Keratinocyte (primary cell): ENCODE measurements around the gene PARP9. TPM values are rescaled to one million over a fixed set of nuclear protein-coding genes. Genes with fewer than 3 reads are reported as not detected.

Experiments used
- DNase-seq: peaks from one replicate; pipeline ENCODE4 v3.0.0-alpha.2; 2011; ENCODE audit warnings: low read depth, missing footprints, low spot score
- FAIRE-seq: peaks from 2 replicates; lab custom pipeline; 2011; peaks lifted over from hg19 to GRCh38; lab: Jason Lieb, UNC
- H2AFZ ChIP-seq: 2 replicates; pipeline ENCODE4 v1.6.0; 2012; ENCODE audit warnings: low read length, control low read depth, inconsistent platforms; ENCODE audit not compliant: control insufficient read depth
- H3K27ac ChIP-seq: 2 replicates; pipeline ENCODE4 v1.5.1; 2011; ENCODE audit warnings: low read length; ENCODE audit not compliant: control insufficient read depth, insufficient read depth
- H3K27me3 ChIP-seq: 3 replicates; pipeline ENCODE4 v1.6.0; 2011; ENCODE audit warnings: low read length; ENCODE audit not compliant: control insufficient read depth, insufficient read depth; ENCODE audit errors: extremely low read depth
- H3K36me3 ChIP-seq, 2 experiments: 2 replicates in 1 of 2; 3 replicates in 1 of 2; pipeline ENCODE4 v1.5.1; 2011; ENCODE audit warnings: low read length in 2 of 2, mild to moderate bottlenecking in 1 of 2; ENCODE audit not compliant: control insufficient read depth in 2 of 2, insufficient read depth in 2 of 2; ENCODE audit errors: extremely low read depth in 1 of 2
- H3K4me1 ChIP-seq: 3 replicates; pipeline ENCODE4 v1.5.1; 2011; ENCODE audit warnings: low read length; ENCODE audit not compliant: control insufficient read depth, insufficient read depth; ENCODE audit errors: extremely low read depth
- H3K4me2 ChIP-seq: 3 replicates; pipeline ENCODE4 v1.6.0; 2011; ENCODE audit warnings: low read depth, low read length; ENCODE audit not compliant: control insufficient read depth, insufficient read depth; ENCODE audit errors: extremely low read depth
- H3K4me3 ChIP-seq, 3 experiments: fragments of 200-600 bp in 1 of 3; sonication (generic) in 1 of 3; 2 replicates in 2 of 3; 3 replicates in 1 of 3; pipeline ENCODE4 v1.5.1; 2011 to 2016; ENCODE audit warnings: low read length in 3 of 3, mild to moderate bottlenecking in 3 of 3, control low read depth in 2 of 3, inconsistent platforms in 1 of 3, low read depth in 1 of 3, mixed read lengths in 1 of 3, mixed run types in 1 of 3, moderate library complexity in 1 of 3; ENCODE audit not compliant: control insufficient read depth in 2 of 3, insufficient read depth in 2 of 3; ENCODE audit errors: extremely low read depth in 1 of 3
- H3K79me2 ChIP-seq: 2 replicates; pipeline ENCODE4 v1.6.0; 2012; ENCODE audit warnings: low read length; ENCODE audit not compliant: control insufficient read depth, insufficient read depth
- H3K9ac ChIP-seq: 3 replicates; pipeline ENCODE4 v1.6.0; 2011; ENCODE audit warnings: low read length; ENCODE audit not compliant: control insufficient read depth, insufficient read depth; ENCODE audit errors: extremely low read depth
- H3K9me1 ChIP-seq: 3 replicates; pipeline ENCODE4 v1.6.0; 2011; ENCODE audit warnings: low read length; ENCODE audit not compliant: control insufficient read depth, insufficient read depth; ENCODE audit errors: extremely low read depth
- H3K9me3 ChIP-seq: 2 replicates; pipeline ENCODE4 v1.5.1; 2012; ENCODE audit warnings: low read depth, low read length; ENCODE audit not compliant: control insufficient read depth
- H4K20me1 ChIP-seq: 3 replicates; pipeline ENCODE4 v1.6.0; 2011; ENCODE audit warnings: low read length; ENCODE audit not compliant: control insufficient read depth, insufficient read depth; ENCODE audit errors: extremely low read depth
- EZH2 ChIP-seq: IDR thresholded peaks from one replicate; pipeline ENCODE4 v1.6.1; 2012; ENCODE audit warnings: inconsistent platforms, mild to moderate bottlenecking, low read length, moderate library complexity
- dilution Hi-C: fragments of 300-500 bp; cut with MboI; formaldehyde crosslinking; loops from one replicate; pipeline ENCODE4 v1.7.0; 2020; ENCODE audit warnings: low sequenced_read_pairs; ENCODE audit not compliant: extremely low pct_ligation_motif_present
- polyA plus RNA-seq, 5 experiments: library from polyadenylated mRNA; depleted of rRNA in 3 of 5; stranded (reverse) in 3 of 5; stranded (forward) in 1 of 5; unstranded in 1 of 5; fragments of >200 nt; gene quantifications; 1 replicate in 1 of 5; 2 replicates in 3 of 5; 3 replicates in 1 of 5; pipeline versions ENCODE4 v1.2.1 to v1.2.3, GENCODE V29; 2011 to 2012; ENCODE audit warnings: missing spikeins in 2 of 5, low read depth in 1 of 5, low replicate concordance in 1 of 5
- TF ChIP-seq, protein P1 (sequence below), 3 experiments: IDR thresholded peaks in 1 of 3; conservative IDR thresholded peaks in 1 of 3; optimal IDR thresholded peaks in 1 of 3; 2 replicates in 2 of 3; 3 replicates in 1 of 3; pipeline versions ENCODE3 to v1.5.1; 2011; ENCODE audit warnings: low read length in 3 of 3, mild to moderate bottlenecking in 3 of 3, moderate library complexity in 2 of 3, control low read depth in 1 of 3, inconsistent platforms in 1 of 3; ENCODE audit not compliant: insufficient read depth in 2 of 3; ENCODE audit errors: extremely low read depth in 1 of 3

PARP9 gene
- polyA plus RNA-seq, 1 donor (not counting 4 experiments of a cell fraction or from before 2014, with no cell fraction given): 70.1 TPM

DNA sequence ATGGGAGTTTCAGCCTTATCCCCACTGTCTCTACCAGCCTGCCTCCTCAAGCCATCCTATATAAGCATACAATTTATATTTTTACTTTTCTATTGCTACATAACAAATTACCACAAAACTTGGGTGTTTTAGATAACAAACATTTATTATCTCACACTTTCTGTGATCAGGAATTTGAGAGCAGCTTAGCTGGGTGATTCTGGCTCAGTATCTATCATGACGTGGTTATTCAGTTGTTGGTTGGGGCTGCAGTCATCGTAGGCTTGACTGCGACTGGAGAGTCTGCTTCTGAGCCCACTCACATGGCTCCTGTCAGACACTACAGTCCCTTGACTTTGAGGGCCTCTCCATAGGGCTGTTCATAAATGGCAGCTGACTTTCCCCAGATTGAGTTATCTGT lies 34.1 kb upstream of the PARP9 start:
- no peak overlapping the region for H3K27ac ChIP-seq
- H3K4me3 ChIP-seq: no peak overlapping the region
- FAIRE-seq (no peak), DNase-seq (no peak)
- dilution Hi-C loops: no loop called here
- no peaks in the 10 kb centered on the region for H3K79me2 ChIP-seq
- no peak overlapping the region for H2AFZ ChIP-seq
- no peaks in the 10 kb centered on the region for H3K36me3 ChIP-seq
- no peak overlapping the region for H3K4me2 ChIP-seq
- no peak for TF ChIP-seq EZH2
- TF ChIP-seq, protein P1, sequence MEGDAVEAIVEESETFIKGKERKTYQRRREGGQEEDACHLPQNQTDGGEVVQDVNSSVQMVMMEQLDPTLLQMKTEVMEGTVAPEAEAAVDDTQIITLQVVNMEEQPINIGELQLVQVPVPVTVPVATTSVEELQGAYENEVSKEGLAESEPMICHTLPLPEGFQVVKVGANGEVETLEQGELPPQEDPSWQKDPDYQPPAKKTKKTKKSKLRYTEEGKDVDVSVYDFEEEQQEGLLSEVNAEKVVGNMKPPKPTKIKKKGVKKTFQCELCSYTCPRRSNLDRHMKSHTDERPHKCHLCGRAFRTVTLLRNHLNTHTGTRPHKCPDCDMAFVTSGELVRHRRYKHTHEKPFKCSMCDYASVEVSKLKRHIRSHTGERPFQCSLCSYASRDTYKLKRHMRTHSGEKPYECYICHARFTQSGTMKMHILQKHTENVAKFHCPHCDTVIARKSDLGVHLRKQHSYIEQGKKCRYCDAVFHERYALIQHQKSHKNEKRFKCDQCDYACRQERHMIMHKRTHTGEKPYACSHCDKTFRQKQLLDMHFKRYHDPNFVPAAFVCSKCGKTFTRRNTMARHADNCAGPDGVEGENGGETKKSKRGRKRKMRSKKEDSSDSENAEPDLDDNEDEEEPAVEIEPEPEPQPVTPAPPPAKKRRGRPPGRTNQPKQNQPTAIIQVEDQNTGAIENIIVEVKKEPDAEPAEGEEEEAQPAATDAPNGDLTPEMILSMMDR (optimal IDR thresholded peaks at IDR 0.05 in 1 of 3, IDR thresholded peaks at IDR 0.05 in 1 of 3, conservative IDR thresholded peaks at IDR 0.05 in 1 of 3; ENCODE audit: extremely low read depth in 1 of 3, insufficient read depth in 2 of 3, low read length in 3 of 3): no peak
- H4K20me1 ChIP-seq: no peaks in the 10 kb centered on the region
- no peaks in the 10 kb centered on the region for H3K4me1 ChIP-seq
- H3K9ac ChIP-seq: no peak overlapping the region
- no peaks in the 10 kb centered on the region for H3K9me1 ChIP-seq
- H3K9me3 ChIP-seq: no peaks in the 10 kb centered on the region
- no peaks in the 10 kb centered on the region for H3K27me3 ChIP-seq

DNA sequence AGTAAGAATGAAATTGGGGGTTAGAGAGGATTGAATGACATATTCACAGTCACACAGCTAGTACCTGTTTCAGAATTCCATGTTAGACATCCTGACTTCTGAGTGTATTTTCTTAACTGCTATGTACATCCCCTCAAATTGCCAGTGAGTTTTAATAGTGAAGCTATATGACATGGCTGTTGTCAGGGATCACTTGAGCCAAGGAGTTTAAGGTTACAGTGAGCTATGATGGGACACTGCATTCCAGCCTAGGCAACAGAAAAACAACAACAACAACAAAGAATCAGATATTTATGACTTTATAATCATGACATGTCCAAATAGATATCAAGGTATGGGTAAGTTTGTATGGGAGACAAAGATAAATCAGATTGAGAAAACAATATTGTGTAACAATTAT lies 29.9 kb upstream of the PARP9 start:
- Histone ChIP-seq H3K27me3 (no peaks in the 10 kb centered on the region), H3K36me3 (no peaks in the 10 kb centered on the region), H3K27ac (no peak overlapping the region), H3K9ac (no peak overlapping the region), H3K4me3 (no peak overlapping the region), H2AFZ (no peak overlapping the region), H3K9me3 (no peaks in the 10 kb centered on the region), H3K4me2 (no peak overlapping the region), H4K20me1 (no peaks in the 10 kb centered on the region), H3K9me1 (no peaks in the 10 kb centered on the region), H3K4me1 (no peaks in the 10 kb centered on the region), H3K79me2 (no peaks in the 10 kb centered on the region)
- dilution Hi-C loops: no loop called here
- TF ChIP-seq EZH2: no peak
- TF ChIP-seq, protein P1 (optimal IDR thresholded peaks at IDR 0.05 in 1 of 3, IDR thresholded peaks at IDR 0.05 in 1 of 3, conservative IDR thresholded peaks at IDR 0.05 in 1 of 3; ENCODE audit: extremely low read depth in 1 of 3, insufficient read depth in 2 of 3, low read length in 3 of 3): no peak
- DNase-seq (no peak), FAIRE-seq (no peak)
